ELF-1 (cell line): ENCODE measurements around the gene HSPB7.
"Not testable (repeated sequence)": the region's sequence is repeated elsewhere in the genome, so short reads cannot be mapped to it uniquely, and the experiment has no call there.

ENCODE experiments used
- DNase-seq: peaks from one replicate; pipeline ENCODE4 v3.0.0-alpha.2; 2016; ENCODE audit warnings: low read depth, low spot score

HSPB7 gene

DNA sequence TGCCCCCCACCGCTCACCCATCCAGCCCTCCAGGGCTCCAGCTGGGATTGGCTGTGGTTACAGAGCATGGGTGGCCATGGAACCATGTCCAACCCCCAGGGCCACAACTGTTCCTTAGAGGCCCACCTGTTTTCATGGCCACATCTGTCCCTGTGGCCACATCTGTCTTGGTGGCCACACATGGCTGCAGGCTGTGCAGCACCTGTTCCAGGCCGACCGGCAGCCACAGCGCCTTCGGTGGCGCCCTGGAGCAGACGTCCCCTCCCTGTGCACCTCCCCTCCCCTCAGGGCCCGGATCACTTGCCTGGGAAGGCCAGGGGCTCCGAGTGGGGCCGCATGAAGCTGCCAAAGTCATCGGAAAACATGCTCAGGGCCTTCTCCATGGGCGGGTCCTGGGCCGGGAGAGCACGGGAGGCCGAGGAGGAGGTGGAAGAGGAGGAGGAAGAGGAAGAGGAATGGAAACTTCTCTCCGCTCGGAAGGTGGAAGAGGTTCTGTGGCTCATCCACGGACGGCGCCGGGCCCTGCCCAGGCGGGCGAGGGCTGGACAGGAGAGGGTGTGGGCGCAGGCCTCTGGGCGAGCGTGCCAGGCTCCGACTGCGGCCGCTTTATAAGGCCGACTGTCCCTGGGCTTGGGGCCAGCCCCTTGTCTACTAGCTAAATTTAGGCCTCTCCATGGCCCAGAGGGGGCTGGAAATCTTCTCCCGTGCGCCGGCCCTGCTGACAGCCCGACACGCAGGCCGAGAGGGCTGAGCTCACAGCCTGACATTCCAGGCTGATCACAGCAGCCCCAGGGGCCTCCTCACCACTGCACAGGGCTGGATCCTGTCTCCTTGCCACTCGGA is at the start of gene HSPB7:
TSS of gene HSPB7 (minus strand) at position 583 of the 843 bp plus-strand sequence. CDS start at position 503, 80 bp downstream.
- DNase-seq: peak; percentile 86

DNA sequence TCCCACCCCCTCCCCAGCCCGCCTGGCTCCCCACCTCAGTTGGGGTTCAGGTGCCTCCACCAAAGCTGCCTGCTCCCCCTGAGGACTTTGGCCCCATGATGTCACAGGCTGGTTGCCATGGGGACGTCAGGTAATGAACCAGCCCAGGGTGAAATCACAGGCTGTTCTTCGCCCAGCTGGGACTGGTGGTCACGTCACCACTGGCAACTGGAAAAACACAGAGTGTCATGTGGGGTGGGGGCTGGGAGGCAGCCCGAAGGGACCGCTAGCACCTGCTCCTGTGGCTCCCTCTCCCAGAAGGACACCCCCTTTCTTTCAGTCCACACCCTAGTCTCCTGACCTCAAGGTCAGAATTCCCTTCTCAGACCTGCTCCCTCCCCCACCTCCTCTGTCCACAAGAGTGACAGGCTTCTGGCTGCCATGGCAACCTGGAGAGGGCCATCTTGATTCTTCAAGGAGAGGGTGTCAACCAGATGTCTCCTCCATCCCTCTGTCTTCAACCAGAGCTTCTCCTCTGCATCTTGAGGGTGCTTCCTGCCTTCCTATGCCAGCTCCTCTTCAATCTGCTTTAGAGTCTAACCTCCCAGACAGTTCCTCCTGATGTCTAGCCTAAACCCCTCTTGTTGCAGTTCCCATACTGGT is 49.4 kb upstream of the HSPB7 start:
- no peak for DNase-seq

DNA sequence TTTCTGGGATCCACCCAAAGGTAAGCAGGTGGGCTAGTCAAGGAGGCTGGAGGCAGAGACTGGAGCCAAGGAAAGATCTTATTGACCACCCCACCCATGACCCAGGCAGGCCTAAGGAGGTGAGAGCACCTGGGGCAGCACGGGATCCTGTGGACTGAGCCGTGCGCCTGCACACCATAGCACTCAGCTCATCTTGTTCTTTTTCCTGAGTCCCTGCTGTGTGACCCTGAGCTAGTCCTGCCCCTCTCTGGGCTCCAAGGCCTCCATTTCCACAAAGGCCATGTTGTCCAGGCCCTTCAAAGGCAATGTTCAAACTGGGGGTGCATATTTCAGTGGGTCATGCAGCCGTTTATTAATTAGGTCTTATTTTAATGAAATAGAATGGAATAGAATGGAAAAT is 48.4 kb upstream of the HSPB7 start:
- DNase-seq: no peak

DNA sequence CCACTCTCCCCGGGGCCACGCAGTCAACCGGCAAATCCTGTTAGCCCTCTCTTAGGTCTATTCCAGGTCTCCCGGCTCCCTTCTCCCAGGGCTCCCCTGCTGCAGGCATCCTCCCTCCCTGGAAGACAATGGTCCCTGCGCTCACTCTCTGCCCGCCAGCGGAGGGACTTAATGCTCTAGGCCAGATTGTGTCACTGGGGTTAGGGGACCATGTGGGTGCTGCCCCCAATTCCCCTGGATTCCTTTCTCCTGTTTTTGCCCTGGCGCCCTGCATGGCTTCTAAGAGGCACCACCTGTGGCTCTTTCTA is 47.4 kb upstream of the HSPB7 start:
- DNase-seq: peak; percentile 40

DNA sequence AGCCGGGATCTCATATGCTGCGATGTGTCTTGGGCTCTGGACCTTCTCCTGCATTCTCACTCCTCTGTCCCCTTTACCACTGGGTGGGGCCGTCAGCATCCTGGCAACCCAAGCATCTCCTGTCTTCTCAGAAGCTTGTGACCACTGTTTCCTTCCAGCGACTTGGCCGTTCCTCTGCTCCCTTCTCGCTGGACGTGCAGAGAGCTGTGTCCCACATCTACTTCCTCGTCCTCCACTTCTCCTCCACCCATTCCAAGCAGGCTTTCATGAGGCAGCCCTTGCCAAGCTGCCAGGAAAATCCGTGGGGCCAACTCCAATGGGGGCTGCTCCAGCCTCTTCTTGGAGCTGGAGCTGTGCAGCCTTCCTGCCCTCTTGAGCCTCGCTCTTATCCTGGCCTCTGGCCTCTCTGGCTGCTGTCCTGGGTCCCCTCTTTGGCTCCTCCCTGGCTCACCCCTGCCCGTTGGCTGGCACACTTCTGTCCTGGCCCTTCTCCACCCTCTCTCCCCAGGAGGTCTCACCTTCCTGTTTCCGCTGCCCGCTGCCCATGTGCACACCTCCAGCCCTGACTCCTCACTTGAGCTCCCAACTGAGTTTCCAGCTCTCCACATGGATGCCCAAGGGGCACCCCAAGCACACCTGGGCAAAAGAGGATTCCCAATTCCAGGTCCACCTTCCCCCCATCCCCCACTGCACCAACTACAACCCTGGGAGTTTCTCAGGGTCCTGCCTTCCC is 46.9 kb upstream of the HSPB7 start:
- DNase-seq: no peak

DNA sequence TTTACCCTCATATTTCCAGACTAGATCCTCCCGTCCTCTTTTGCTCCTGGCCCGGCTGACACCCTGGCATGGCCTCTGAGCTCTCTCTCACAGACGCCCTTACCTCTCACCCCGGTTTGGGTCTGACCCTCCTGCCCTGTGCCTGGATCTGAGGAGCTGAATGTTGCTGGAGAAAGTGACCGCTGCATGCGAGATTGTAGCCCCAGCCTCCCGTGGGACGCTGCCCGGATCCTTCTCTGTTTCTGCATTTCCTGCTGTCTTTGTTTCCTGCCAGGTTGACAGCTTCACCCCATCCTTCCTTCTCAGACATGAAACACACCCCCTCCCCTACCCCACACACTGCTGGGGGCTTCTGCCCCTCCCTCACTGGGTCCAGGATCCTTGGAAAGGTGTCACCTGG is 46.1 kb upstream of the HSPB7 start:
- DNase-seq: no peak

DNA sequence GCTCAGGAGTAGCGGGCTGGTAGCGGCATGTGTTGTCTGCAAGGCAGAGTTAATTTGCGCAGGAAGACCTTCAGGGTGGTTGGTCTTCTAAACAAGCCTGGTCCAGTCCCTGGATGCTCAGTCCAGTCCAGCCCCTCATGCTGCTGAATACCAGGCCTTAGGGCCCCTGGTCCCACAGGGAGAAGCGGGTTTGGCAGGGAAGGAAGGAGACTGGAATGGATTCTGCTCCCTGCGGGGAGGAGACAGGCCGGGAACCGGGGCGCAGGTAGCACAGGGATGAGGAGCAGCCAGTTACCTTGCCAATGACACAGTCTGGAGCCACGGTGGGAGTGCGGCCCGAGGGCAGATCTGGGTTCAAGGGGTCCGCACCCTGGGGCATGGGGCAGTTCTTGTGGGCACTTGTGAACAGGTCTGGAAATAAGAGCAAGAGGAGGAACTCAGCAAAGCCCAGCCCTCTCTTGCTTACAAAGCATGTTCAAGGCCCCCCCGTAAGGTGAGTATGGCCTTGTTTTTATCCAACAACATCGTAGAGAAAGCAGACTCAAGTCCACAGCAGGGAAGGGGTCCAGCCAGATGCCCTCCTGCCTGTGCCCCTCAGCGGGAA is 45.5 kb upstream of the HSPB7 start:
- no peak for DNase-seq

DNA sequence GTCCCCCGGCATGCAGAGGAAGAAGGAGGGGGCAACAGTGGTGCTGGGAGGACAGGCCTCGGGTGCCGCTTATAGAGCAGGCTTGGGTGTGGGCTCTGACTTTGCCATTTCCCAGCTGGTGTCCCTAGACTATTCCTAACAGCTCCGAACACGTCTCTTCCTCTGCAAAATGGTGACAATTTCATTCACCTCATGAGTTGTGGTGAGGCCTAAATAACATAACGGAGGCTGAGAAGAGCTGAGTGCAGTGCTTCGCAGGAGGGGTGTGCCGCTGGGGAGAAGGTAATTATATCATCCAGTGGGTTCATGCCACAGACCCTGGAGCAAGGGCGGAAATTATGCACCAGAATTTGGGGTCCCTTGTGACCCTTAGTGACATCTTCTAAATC is 44.8 kb upstream of the HSPB7 start:
- not testable (repeated sequence) for DNase-seq

DNA sequence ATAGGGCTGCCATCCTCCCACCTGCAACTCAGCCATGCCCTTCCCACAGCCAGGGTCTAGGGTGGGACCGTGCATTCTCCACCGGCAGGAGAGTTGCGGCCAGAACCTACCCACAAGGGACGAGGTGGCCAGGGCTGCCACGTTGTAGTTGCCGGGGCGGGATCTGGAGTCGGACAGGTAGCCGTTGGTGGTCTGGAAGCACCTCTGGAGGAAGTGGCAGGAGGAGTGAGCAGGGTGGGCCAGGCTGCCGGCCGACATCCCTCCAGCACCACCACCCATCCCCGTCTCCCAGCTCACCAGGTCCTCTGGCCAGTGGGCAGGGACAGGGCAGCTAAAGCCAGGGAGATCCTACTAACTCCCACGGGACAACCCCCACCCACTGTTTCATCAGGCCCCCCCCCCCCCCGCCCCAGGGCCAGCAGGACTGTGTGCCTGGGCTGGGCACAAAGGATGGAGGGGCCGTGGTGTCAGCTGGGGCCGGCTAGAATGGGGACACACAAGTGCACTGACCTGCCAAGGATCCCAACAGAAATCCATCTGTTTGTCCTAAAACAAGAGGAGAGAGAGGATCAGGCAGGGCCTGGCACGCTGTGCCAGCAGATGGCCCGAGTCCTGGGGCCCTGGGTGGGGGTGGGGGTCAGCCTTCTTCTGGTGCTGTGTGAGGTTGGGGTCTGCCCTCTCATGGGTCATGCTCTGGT is 44.3 kb upstream of the HSPB7 start:
- not testable (repeated sequence) for DNase-seq

DNA sequence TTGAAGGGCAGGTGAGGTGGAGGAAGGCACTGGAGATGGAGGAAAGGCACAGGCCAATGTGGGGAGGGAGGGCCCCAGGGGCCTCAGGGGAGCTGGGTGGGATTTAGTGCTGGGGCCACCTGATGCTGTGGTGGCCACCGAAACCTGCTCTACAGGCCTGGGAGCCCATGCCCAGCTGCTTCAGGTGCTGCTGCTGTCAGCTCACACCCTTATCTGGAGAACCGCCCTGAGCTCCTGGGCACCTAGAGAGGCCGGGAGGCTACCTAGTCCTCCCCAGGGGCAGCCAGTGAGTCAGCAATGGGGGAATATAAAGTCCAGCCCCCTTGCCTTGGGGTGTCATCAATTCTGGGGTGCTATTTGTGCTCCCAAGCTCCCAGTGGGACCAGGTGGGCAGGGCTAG is 43.4 kb upstream of the HSPB7 start:
- no peak for DNase-seq

DNA sequence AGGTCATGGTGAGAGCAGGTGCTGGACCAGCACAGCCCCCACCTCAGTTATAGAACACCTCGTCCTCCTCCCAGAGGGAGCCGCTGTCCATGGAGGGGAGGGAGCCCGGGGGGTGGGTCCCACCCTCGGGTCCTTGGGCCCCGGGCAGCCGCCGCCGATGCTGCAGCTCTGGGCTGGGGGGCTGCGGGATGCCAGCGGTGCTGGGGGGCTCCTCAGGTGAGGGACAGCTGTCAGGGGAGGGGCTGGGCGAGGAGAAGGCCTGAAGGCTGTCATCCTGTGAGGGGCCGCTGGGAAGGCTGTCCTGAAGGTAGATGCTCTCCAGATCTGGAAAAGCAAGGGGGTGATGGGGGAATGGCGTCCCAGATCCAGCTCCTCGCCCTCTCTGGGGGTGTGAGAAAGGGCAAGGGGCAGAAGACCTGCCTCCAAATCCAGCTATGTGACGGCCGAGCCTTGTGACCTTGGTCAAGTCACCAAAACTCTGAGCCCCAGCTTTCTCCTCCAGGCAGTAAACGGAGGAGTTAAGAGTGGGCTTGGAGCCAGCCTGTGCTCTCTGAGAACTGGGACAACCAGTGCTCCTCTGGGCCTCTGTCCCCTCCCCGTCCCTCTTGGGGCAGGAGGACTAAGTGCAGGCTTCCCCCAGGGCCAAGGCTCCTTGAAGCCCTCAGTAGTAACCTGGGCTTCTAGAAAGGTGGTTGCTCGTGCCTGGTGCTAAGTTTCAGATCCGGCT is 40.7 kb upstream of the HSPB7 start:
- DNase-seq: not testable (repeated sequence)

DNA sequence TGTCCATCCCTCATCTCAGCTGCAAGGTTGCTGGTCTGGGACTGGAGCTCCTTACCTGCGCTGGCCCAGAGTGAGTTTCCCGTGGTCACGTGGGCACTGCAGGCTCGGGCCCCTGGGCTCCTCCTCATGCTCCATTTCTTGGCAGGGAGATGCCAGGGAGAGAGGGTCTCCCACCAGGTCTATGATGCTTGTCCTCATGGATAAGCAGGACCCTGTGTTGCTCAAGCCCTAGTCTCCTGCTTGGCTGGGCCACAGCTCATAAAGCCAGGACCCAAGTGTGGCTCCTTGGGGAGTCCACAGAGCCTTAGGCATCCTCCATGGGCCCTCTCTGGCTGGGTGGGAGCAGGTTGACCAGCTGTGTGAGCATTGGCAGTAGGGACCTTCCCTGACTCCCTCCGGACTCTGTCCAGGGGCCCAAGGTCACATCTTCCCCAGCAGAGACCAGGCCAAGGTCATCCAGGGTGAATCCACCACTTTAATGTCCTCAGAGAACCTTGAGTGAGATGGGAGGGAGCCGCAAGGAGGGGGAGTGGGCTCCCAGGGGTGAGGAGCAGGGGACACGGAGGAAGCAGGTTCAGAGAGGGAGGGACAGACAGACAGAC is 39.6 kb upstream of the HSPB7 start:
- not testable (repeated sequence) for DNase-seq

DNA sequence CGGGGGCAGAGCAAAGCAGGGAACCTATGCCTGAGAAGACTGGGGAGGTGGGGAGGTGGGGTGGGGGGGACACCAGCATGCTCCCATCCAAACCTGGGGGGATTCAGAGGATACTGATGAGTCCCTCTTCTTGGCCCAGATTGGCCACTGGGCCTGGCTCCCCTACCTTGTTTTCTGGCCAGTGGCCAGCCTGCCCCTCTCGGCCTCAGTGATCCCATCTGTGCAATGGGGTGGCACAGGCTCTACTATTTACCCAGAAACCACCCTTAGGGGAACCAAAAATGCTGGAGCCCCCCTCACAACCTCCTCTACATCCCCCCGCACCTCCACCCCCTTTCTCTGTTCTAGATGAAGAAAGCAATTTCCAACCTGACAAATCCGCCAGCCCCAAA is 38.7 kb upstream of the HSPB7 start:
- DNase-seq: not testable (repeated sequence)

DNA sequence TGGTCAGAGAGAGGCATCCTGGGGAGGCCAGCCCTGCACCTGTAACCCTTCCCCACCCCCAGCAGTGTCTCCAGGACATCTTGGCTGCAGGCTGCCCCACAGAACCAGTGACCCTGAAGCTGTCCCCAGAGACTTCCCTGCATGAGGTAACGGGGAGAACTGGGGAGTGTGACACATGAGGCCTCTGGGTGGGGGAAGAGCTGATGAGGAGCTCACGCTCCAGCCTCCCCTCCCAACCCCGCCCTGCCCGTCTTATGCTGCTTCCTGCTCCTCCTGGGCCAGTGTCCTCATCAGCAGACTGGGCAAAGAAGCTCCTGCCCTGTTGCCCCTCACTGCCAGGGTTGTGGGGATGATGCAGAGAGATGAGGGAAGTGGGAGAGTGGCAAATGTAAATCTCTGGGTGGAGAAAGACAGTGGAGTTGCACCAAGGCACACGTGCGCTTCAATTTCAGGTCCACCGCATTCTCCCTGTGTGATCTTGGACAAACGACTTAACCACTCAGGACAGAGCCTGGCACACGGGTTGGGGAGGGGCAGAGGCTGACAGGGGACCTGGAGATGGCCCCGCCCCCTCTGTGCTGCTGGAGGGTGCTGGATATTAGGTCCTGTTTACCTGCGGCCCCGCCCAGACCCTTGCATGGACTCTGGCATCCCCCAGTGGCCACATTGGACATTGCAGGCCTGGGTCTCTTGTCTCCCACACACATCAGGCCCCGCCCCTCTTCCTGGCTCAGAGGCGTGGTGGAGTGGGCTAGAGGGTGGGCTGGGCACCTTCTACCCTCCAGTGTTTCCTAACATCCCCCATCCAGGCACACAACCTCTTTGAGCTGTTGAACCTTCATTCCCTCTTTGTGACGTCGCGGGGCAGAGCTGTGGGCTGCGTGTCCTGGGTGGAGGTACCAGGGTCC is 38.0 kb upstream of the HSPB7 start:
- DNase-seq: peak; percentile 97

DNA sequence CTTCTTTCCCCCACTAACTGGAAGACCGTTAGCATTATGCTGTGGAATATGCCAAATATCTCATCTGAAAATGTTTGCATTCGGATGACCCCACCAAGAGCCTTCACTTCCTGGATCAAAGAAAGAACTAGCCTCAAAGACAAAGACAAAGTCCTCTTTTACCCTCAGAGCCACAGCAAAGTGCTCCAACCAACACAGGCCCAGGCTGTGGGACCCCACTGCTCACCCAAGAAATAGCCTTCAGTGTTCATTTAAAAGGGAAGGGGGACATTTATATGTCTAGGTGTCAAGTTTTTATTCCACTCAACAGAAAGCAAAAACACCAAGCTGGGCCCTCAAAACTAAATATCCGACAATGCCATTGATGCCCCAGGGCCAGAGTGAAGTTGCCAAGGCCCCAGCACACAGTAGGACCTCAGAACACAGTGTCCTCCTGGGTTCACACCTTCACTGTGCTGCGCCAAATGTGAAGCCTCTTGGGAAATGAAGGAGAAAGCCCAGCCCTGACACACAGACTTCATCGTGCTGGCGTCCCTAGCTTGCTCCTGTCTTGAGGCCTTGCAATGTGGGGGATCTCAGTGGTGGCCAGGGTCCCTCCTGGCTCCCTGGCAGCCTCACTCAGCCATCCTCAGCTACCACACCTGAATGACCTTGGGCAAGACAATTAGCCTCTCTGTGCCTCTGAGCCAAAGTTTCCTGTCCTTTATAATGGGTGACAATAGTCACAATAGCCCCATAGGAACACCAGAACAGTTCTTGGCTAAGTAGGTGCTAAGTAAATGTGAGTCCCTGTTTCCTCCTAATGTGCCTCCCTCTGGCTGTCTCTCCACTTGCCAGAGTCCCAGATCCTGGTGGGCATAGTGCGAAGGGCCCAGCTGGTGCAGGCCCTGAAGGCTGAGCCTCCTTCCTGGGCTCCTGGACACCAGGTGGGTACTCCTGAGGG is 37.0 kb upstream of the HSPB7 start:
- DNase-seq: no peak

DNA sequence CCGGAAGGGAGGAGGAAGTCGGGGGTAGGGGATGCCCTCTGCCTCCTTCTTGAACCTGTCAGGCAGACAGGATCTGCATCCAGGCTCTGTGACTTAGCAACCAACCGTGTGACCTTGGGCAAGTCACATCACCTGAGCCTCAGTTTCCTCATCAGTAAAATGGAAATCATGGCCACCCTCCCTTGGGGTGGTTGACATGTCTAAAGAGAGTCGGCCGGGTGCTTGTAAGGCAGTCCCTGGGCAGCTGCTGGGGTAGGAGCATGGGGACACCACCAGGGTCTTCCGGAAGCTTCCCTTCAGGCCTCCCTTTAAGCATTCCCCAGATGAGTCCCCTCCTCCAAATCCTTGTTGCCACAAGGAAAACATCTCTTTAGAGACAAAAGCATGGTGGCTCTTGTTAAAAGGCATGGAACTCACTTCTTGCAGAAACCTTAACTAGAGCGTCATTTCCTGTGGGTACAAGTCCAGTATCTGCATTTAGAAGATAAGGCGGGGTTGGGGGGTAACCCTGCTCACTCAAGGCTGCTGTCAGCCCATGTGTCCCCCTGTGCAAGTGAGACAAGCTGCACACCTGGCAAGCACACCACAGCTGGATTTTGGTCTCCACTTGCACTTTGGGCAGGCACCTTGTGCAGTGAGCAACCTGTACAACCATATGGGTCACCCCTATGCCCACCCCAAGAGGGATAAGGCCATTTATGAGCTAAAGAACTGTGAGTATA is 36.1 kb upstream of the HSPB7 start:
- DNase-seq: no peak

DNA sequence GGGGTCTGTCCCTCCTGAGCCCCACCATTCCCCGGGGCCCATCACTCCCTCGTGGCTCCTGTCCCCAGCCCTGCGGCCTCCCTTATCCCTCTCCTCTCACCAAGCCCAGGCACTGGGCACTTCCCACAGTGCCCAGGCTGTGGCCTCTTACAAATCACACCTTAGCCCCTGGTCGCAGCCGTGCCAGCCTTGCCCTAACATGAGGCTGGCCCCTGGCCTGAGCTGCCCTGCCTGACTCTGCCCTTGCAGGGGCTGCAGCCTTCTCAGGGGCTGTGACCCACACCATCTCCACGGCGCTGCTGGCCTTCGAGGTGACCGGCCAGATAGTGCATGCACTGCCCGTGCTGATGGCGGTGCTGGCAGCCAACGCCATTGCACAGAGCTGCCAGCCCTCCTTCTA is 34.1 kb upstream of the HSPB7 start:
- DNase-seq: not testable (repeated sequence)

DNA sequence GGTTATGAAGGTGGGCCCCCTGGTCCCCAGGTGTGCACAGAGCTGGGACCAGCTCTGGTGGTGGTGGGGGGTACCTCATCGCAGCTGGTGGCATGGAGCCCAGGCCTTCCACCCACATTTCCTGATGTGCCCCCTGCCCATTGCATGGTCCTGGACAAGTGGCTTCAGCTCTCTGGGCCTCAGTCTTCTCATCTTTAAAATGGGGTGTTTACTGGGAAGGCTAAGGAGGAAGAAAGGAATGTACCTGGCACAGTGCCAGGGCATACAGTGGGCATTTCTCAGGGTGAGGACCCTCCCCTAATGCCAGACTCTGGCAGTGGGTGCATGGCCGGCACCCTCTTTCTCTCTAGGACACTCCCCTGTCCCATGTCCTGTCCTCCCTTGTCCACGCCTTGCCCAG is 33.2 kb upstream of the HSPB7 start:
- no peak for DNase-seq
